Measurements from ENCODE around the gene CDK1. TPM values are rescaled to one million over a fixed set of nuclear protein-coding genes. Genes with fewer than 3 reads are reported as not detected.

CDK1 gene
- total and polyA plus RNA-seq, 10 of the 15 experiments (the other 5 are each of a cell fraction or from before 2014, with no cell fraction given), result 81.5 to 361 (median 133) TPM

- no peak overlapping the region for H3K4me2 ChIP-seq (ENCODE audit: control insufficient read depth, insufficient read depth)
- H2AFZ ChIP-seq (ENCODE audit: control insufficient read depth, low read depth, low read length), result no peak overlapping the region
- ATAC-seq (no peak), DNase-seq (ENCODE audit: low read depth, low spot score) (no peak), FAIRE-seq (no peak)
- no peaks in the 10 kb centered on the region for H3K79me2 ChIP-seq (ENCODE audit: control insufficient read depth, insufficient read depth, low read length)
- POLR2A ChIA-PET, result no interaction called here
- no peaks in the 10 kb centered on the region for H3K27me3 ChIP-seq (replicated peaks in 1 of 2; ENCODE audit: control insufficient read depth in 2 of 2, insufficient read depth in 2 of 2, low read length in 1 of 2)
- TF ChIP-seq MYB (IDR thresholded peaks at IDR 0.05; ENCODE audit: borderline replicate concordance, low read depth, low read length) (no peak), TCF7 (IDR thresholded peaks at IDR 0.05; ENCODE audit: borderline replicate concordance) (no peak), KDM1A (IDR thresholded peaks at IDR 0.05; ENCODE audit: borderline replicate concordance) (no peak), NFIC (IDR thresholded peaks at IDR 0.05; ENCODE audit: low read depth, low read length) (no peak), SMC3 (IDR thresholded peaks at IDR 0.05; ENCODE audit: borderline replicate concordance, low read length) (no peak), IRF3 (IDR thresholded peaks at IDR 0.05) (no peak), FOS (IDR thresholded peaks at IDR 0.05; ENCODE audit: borderline replicate concordance, extremely low read depth, insufficient read length) (no peak), SIN3A (IDR thresholded peaks at IDR 0.05; ENCODE audit: low read depth, low read length) (no peak)
- H3K36me3 ChIP-seq (ENCODE audit: control insufficient read depth in 2 of 2, insufficient read depth in 2 of 2, low read length in 1 of 2), result no peaks in the 10 kb centered on the region
- no peak overlapping the region for H3K4me3 ChIP-seq
- in situ Hi-C loops (cut with MboI) (no loop called here), intact Hi-C loops (cut with micrococcal nuclease; ENCODE audit: unreplicated experiment) (no loop called here)
- no peak overlapping the region for H3K9ac ChIP-seq (ENCODE audit: control insufficient read depth, insufficient read depth, low read length)
- SMC1A ChIA-PET (ENCODE audit: uncharacterized antibody, unreplicated experiment), result no interaction called here
- 25% methylated on average over 1 of the region's 1 CpG for WGBS (ENCODE audit: insufficient coverage, insufficient replicate concordance, low lambda C conversion rate, missing lambda C conversion rate)
- BruUV-seq (replicated peaks), result no TSS peak
- RAD21 ChIA-PET (ENCODE audit: unreplicated experiment), result no interaction called here
- H3K4me1 ChIP-seq (ENCODE audit: control insufficient read depth, insufficient read depth, low read length), result no peaks in the 10 kb centered on the region
- no peaks in the 10 kb centered on the region for H4K20me1 ChIP-seq (ENCODE audit: control insufficient read depth, insufficient read depth)
- H3K27ac ChIP-seq (ENCODE audit: control insufficient read depth, insufficient read depth), result no peak overlapping the region
- H3K9me3 ChIP-seq (replicated peaks; ENCODE audit: control insufficient read depth, insufficient read depth, low read length), result no peaks in the 10 kb centered on the region
- CTCF ChIA-PET, result no interaction called here
Measured at GRCh38 chr10:60753152-60753551, 25.1 kb upstream of the CDK1 start.

GRCh38 chr10:60753817-60754216, 24.5 kb upstream of the CDK1 start:
- in situ Hi-C loops (cut with MboI), result no loop called here
- Histone ChIP-seq H2AFZ (ENCODE audit: control insufficient read depth, low read depth, low read length) (no peak overlapping the region), H3K79me2 (ENCODE audit: control insufficient read depth, insufficient read depth, low read length) (no peaks in the 10 kb centered on the region), H3K9me3 (replicated peaks; ENCODE audit: control insufficient read depth, insufficient read depth, low read length) (no peaks in the 10 kb centered on the region), H3K4me1 (ENCODE audit: control insufficient read depth, insufficient read depth, low read length) (no peaks in the 10 kb centered on the region), H3K27me3 (replicated peaks in 1 of 2; ENCODE audit: control insufficient read depth in 2 of 2, insufficient read depth in 2 of 2, low read length in 1 of 2) (no peaks in the 10 kb centered on the region), H3K4me2 (ENCODE audit: control insufficient read depth, insufficient read depth) (no peak overlapping the region), H3K9ac (ENCODE audit: control insufficient read depth, insufficient read depth, low read length) (no peak overlapping the region), H4K20me1 (ENCODE audit: control insufficient read depth, insufficient read depth) (no peaks in the 10 kb centered on the region), H3K4me3 (no peak overlapping the region), H3K27ac (ENCODE audit: control insufficient read depth, insufficient read depth) (no peak overlapping the region), H3K36me3 (ENCODE audit: control insufficient read depth in 2 of 2, insufficient read depth in 2 of 2, low read length in 1 of 2) (no peaks in the 10 kb centered on the region)
- ATAC-seq, result no peak
- no peak for DNase-seq (ENCODE audit: low read depth, low spot score)
- SMC1A ChIA-PET (ENCODE audit: uncharacterized antibody, unreplicated experiment), result no interaction called here
- intact Hi-C loops (cut with micrococcal nuclease; ENCODE audit: unreplicated experiment), result no loop called here
- no TSS peak for BruUV-seq (replicated peaks)
- 65% methylated on average over 5 of the region's 5 CpGs for WGBS (ENCODE audit: insufficient coverage, insufficient replicate concordance, low lambda C conversion rate, missing lambda C conversion rate)
- CTCF ChIA-PET, result no interaction called here
- no peak for FAIRE-seq
- TF ChIP-seq MYC (IDR thresholded peaks at IDR 0.05; ENCODE audit: insufficient read depth, insufficient read length, insufficient replicate concordance, low read length, severe bottlenecking) (no peak), ZNF687 (IDR thresholded peaks at IDR 0.05) (no peak), GABPA (IDR thresholded peaks at IDR 0.05; ENCODE audit: low read depth) (no peak), HDAC2 (IDR thresholded peaks at IDR 0.05) (no peak), SIN3A (IDR thresholded peaks at IDR 0.05; ENCODE audit: low read depth, low read length) (no peak), ELK1 (IDR thresholded peaks at IDR 0.05; ENCODE audit: low read depth, low read length) (no peak)
- POLR2A ChIA-PET, result no interaction called here
- RAD21 ChIA-PET (ENCODE audit: unreplicated experiment), result no interaction called here

All from GM12878 (cell line).